Breast epithelium (tissue), 4 donors: ENCODE measurements around the gene GGA3. TPM values are rescaled to one million over a fixed set of nuclear protein-coding genes. Genes with fewer than 3 reads are reported as not detected.

Experiments used
- DNase-seq, 2 donors: peaks; one replicate each; pipeline ENCODE4 v3.0.0-alpha.2; 2019; ENCODE audit warnings: low spot score in 2 of 2
- H3K27ac ChIP-seq, 2 donors: fragments of 200-600 bp; sonication (generic) in 1 of 2; one replicate each; pipeline ENCODE4 v1.5.1; 2016 to 2019; ENCODE audit warnings: mild to moderate bottlenecking in 1 of 2
- H3K27me3 ChIP-seq, 2 donors: fragments of 200-600 bp; sonication (generic) in 1 of 2; one replicate each; pipeline versions ENCODE4 v1.5.1 to v1.6.0; 2017 to 2019; ENCODE audit warnings: control low read depth in 1 of 2, mild to moderate bottlenecking in 1 of 2
- H3K36me3 ChIP-seq: fragments of 200-600 bp; one replicate; pipeline ENCODE4 v1.5.1; 2019
- H3K4me1 ChIP-seq, 2 donors: fragments of 200-600 bp; sonication (generic); one replicate each; pipeline ENCODE4 v1.5.1; 2016 to 2019; ENCODE audit warnings: control low read depth in 1 of 2
- H3K4me3 ChIP-seq, 3 donors: fragments of 200-600 bp; sonication (generic); 1 replicate in 2 of 3; 2 replicates in 1 of 3; pipeline ENCODE4 v1.5.1; 2016 to 2019; ENCODE audit warnings: mild to moderate bottlenecking in 3 of 3, moderate library complexity in 2 of 3
- H3K9me3 ChIP-seq, 2 donors: fragments of 200-600 bp; sonication (generic) in 1 of 2; one replicate each; pipeline ENCODE4 v1.5.1; 2016 to 2019; ENCODE audit warnings: control low read depth in 1 of 2
- CTCF ChIP-seq, 3 donors: fragments of 450-650 bp; IDR thresholded peaks; one replicate each; pipeline ENCODE4 v1.5.1; 2016 to 2017; ENCODE audit warnings: antibody characterized with exemption in 3 of 3, mild to moderate bottlenecking in 3 of 3, moderate library complexity in 3 of 3
- POLR2A ChIP-seq: fragments of 450-650 bp; IDR thresholded peaks from one replicate; pipeline ENCODE4 v1.6.1; 2016; ENCODE audit warnings: antibody characterized with exemption, mild to moderate bottlenecking, moderate library complexity
- POLR2AphosphoS5 ChIP-seq, 3 donors: sonication (generic); formaldehyde crosslinking; IDR thresholded peaks; one replicate each; pipeline ENCODE4 v1.6.1; 2017; ENCODE audit warnings: antibody characterized with exemption in 3 of 3
- intact Hi-C: fragments of 100-400 bp; cut with DNase I; formaldehyde crosslinking; loops from one replicate; pipeline ENCODE4 v1.15.1; 2023; ENCODE audit warnings: low total_unique reads
- total RNA-seq, 3 donors: library from RNA; depleted of rRNA; stranded (reverse); fragments of >200 nt; gene quantifications; one replicate each; pipeline ENCODE4 v1.1.0, GENCODE V29; 2016

GGA3 gene
- total RNA-seq, 3 donors from 2014 or later = 20.0 to 35.0 (median 32.8) TPM

GRCh38 chr17:75252039-75252816 lies 9.2 kb downstream of the GGA3 start:
- Histone ChIP-seq H3K4me1 (peaks cover 0 to 8% of the 10 kb centered on the region in 2 donors), H3K36me3 (no peaks in the 10 kb centered on the region), H3K9me3 (no peaks in the 10 kb centered on the region), H3K27me3 (no peaks in the 10 kb centered on the region), H3K4me3 (no peak overlapping the region), H3K27ac (no peak overlapping the region)
- no peak for DNase-seq
- TF ChIP-seq POLR2AphosphoS5 (IDR thresholded peaks at IDR 0.05) (no peak), CTCF (IDR thresholded peaks at IDR 0.05) (no peak), POLR2A (no peak)
- intact Hi-C loops = no loop called here

- intact Hi-C loops = no loop called here
- Histone ChIP-seq H3K9me3 (no peaks in the 10 kb centered on the region), H3K4me3 (peak overlapping the region in 2 of 3 donors; percentile 22 to 47), H3K36me3 (no peaks in the 10 kb centered on the region), H3K4me1 (peaks cover 0 to 20% of the 10 kb centered on the region in 2 donors), H3K27ac (peak overlapping the region; percentile 58 to 72), H3K27me3 (no peaks in the 10 kb centered on the region)
- no peak for DNase-seq
- TF ChIP-seq POLR2A (no peak), POLR2AphosphoS5 (IDR thresholded peaks at IDR 0.05) (no peak), CTCF (IDR thresholded peaks at IDR 0.05) (no peak)
These were observed 11.4 kb downstream of the GGA3 start for GRCh38 chr17:75250009-75250471.

DNA sequence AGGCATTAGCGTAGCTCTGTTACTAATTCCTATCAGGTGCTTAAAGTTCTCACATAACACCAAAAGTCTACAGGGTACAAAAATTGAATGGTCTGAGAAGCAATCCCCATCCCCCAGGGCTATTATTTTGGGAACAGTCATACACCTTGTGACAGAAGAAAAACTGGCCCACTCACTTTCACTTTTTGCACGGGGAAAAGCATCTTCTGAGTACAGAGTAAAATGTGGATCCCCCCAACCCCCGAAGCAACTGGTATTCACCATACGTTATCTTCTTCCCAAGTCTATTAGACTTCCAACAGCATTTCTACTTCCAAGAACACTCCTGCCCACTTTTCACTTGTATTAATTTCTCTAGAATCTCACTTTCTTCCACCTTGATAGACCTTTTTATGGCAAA lies 11.8 kb downstream of the GGA3 start:
- no peak for DNase-seq
- TF ChIP-seq POLR2AphosphoS5 (IDR thresholded peaks at IDR 0.05) (no peak), CTCF (IDR thresholded peaks at IDR 0.05) (no peak), POLR2A (no peak)
- Histone ChIP-seq H3K27me3 (no peaks in the 10 kb centered on the region), H3K36me3 (no peaks in the 10 kb centered on the region), H3K9me3 (no peaks in the 10 kb centered on the region), H3K4me3 (peak overlapping the region in 2 of 3 donors; percentile 22 to 47), H3K27ac (peak overlapping the region; percentile 58 to 72), H3K4me1 (peaks cover 0 to 20% of the 10 kb centered on the region in 2 donors)
- intact Hi-C loops = no loop called here

GRCh38 chr17:75246404-75246803 lies 15.0 kb downstream of the GGA3 start:
- peak in 1 of 2 donors; percentile 56 for DNase-seq
- H3K27me3 ChIP-seq = no peaks in the 10 kb centered on the region
- TF ChIP-seq POLR2A (no peak), CTCF (IDR thresholded peaks at IDR 0.05) (no peak), POLR2AphosphoS5 (IDR thresholded peaks at IDR 0.05) (no peak)
- H3K4me1 ChIP-seq = peaks cover 0 to 20% of the 10 kb centered on the region in 2 donors
- H3K27ac ChIP-seq = peak overlapping the region; percentile 44 to 58
- H3K4me3 ChIP-seq = no peak overlapping the region
- intact Hi-C loops = no loop called here
- no peaks in the 10 kb centered on the region for H3K9me3 ChIP-seq
- peaks cover 5% of the 10 kb centered on the region for H3K36me3 ChIP-seq

DNA sequence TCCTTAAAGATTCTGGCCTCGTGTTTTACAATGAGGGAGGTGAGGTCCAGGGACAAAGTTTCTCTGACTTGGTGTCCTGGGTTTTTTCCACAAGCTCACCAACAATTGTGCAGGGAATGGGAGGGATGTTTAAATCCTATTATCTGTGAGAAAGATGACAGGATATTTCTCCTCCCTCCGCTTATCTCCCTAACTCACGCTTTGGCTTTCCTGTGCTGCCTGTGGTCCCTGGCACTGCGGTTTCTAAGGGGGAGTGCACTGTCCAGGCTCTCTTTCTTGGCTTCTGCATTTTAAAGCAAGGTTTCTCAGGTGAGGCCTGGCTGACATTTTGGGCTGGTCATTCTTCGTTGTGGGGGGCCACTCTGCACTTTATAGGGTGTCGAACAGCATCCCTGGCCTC lies 16.4 kb downstream of the GGA3 start:
- Histone ChIP-seq H3K4me3 (no peak overlapping the region), H3K9me3 (no peaks in the 10 kb centered on the region), H3K4me1 (peaks cover 0 to 19% of the 10 kb centered on the region in 2 donors), H3K27me3 (no peaks in the 10 kb centered on the region), H3K27ac (no peak overlapping the region), H3K36me3 (peaks cover 10% of the 10 kb centered on the region)
- DNase-seq = no peak
- TF ChIP-seq POLR2A (no peak), CTCF (IDR thresholded peaks at IDR 0.05) (no peak), POLR2AphosphoS5 (IDR thresholded peaks at IDR 0.05) (no peak)
- intact Hi-C loops = no loop called here
